Stimulated activated CD8-positive, alpha-beta memory T cell treated with anti-CD3 and anti-CD28 coated beads, Interleukin-12 subunit alpha, Interleukin-12 subunit beta, amount 100 ng/mL, for 4 hours (primary cell): Measurements from ENCODE around the gene PPIF.

Experiments
- DNase-seq: peaks from one replicate; pipeline ENCODE4 v3.0.0-alpha.2; 2020; ENCODE audit warnings: low read depth

The PPIF gene

DNA sequence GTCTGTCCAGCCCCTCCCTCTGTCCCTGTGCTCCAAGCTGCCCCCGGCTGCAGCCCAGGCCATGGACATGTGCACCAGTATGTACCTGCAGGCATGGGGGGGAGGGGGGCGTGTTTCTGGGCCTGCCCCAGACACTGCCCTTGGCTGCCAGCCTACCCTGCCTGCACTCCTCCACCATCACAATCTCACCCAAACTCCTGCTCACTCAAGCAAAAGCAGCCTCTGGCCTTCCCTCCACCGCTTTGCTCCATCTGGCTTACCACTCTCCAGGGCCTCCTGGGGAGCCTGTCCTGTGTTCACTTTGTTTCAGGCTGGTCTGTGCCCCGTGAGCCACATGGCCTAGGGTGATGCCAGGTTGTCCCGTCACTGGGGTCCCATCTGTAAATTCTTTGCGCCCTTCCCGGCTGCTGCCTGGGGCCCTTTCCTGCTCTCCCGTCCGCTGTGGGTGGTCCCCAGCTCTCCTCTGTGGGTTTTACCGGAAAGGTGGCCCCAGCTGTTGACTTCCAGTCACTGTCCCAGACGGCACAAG lies 33.3 kb upstream of the PPIF start:
- DNase-seq: no peak

- DNase-seq: no peak
Measured at GRCh38 chr10:79314761-79315601, 32.3 kb upstream of the PPIF start.

DNA sequence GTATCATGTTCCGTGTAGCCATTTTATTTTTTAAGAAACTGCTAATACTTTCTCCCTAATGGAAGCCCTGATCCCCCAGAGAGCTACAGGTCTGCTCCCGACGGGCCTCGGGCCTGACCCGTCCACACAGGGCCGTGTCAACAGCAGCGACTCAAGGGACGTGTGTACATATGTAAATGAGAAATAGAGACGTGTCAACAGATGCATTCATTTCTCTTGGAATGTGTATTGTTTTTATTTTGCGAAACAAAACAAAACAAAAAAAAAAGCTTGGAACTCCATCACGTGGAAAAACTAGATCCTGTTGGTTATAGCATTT lies 31.7 kb upstream of the PPIF start:
- no peak for DNase-seq

- no peak for DNase-seq
Measured at GRCh38 chr10:79316671-79317431, 30.4 kb upstream of the PPIF start.

- DNase-seq: no peak
Measured at GRCh38 chr10:79318369-79318768, 28.9 kb upstream of the PPIF start.

- DNase-seq: no peak
Measured at GRCh38 chr10:79319115-79319771, 28.0 kb upstream of the PPIF start.

DNA sequence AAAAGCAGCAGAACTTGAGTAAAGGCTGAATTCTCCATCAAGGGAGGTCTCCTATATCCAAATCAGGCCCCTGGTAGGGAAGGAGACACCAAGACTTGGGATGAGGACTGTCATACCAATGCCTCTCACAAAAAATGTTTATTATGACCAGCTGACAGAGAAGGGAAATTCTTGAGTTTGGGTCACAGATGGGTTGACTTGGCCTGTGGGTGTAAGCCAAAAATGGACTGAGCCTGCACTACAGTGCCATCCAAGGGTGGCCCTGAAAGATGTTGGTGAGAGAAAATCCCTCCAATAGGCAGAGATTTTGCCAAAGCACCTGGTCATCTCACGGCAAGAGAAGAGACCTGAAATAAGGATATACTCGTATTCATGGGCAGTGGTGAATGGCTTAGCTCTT lies 27.0 kb upstream of the PPIF start:
- no peak for DNase-seq

DNA sequence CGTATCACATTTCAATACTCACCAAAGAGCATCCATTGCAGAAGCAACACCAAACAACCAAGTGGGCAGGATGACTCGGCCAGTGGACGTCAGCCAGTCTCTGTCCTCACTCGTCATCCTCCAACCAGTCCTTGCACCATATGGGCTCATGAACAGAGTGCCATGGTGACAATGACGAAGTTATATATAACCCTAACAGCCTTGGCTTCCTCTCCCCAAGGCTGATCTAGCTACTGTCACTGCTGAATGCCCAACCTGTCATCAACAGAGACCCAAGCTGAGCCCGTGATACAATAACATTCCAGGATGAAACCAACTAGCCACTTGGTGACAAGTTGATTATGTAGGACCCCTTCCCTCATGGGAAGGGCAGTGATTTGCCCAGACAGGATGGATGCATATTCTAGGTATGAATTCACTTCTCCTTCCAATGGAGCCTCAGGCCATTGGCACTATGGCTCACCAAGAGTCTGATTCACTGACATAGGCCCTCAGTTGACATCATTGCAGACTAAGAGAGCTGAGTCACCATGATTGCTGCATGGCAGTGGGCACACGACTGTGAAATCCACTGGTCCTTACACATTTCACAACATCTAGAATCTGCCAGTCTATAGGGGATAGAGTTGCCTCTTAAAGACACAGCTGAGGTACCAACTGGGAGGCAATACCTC lies 26.3 kb upstream of the PPIF start:
- DNase-seq: no peak

DNA sequence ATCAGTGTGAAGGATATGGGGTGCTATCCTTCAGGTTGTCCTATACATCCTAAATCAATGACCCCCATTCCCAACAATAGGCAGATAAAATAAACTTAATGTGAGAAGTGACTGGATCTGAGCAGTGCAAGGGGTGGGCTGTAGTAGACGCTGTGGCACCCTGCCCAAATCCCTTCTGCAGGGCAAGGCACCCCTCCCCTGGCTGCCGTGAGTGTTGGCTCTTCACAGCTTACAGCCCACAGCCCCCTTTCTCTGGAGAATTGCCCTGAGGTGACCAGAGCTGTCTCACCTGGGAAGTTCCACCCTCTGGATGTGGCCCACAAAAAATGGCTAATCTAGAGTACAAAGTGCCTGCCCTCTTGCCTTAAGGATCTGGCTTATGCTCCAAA lies 25.8 kb upstream of the PPIF start:
- no peak for DNase-seq

DNA sequence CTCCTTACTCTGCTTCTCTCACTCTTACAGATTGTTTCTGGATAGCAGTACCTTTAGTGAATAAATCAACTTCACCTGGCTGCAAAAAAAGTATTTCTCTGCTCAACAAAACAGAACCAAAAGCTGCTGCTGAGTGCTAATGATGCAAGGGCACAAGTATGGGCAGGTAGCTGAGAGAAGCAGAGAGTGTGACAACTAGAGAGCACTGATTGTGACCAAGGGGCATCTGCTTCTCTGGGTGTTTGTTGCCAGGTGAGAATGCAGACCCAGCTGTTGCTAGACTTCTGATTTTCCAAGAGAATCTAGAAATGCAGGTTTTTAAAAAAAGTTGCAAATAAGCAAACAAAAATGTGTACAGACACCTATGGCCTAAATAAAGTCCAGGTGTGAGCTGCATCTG lies 25.3 kb upstream of the PPIF start:
- no peak for DNase-seq

- DNase-seq: peak; percentile 58
Measured at GRCh38 chr10:79322616-79323543, 24.4 kb upstream of the PPIF start.

DNA sequence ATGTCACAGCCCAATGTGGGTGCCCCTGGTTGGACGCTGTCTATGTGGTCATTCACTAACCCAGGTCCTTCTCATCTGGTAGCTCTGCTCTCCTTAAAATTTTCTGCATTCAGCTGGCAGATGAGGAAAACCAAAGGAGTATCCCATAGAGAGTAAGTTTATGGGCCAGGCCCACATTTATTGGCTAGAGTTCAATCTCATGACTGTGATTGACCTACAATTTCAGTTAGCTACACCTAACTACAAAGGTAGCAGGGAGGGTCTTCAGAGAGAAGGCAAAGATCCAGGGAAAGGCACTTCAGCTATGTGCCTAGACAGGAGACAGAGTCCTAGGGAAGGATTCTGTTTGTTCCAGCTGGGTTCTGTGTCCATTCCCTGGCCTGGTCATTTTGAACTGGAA lies 23.7 kb upstream of the PPIF start:
- DNase-seq: no peak

DNA sequence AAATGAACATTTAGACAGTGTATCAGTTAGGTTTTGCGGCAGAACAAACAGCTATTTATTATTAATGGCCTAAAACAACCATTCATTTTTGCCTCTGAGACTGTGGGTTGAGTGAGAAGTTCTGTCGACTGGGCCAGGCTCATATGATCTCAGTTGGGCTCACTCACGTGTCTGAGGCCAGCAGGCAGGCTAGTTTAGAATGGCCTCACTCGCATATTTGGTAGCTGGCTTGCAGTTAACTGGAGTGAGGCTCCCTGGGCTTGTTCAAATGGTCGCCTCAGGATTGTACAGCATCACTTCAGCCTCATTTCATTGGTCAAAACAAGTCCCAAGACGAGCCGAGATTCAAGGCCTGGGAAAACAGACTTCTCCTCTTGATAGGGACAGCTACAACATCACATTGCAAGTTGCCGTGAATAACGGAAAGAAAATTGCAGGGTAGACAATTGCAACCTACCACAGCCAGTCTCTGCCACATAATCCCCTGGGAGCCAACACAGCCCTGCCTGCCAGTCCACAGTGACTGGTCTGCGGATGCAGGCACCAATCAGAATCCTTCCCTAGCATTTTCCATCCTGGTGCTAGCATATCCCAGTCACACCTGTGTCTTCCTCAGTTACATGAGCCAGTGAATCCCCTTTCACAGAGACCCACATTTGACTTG lies 23.1 kb upstream of the PPIF start:
- no peak for DNase-seq

GRCh38 chr10:79326361-79327089 lies 20.7 kb upstream of the PPIF start:
- no peak for DNase-seq

- DNase-seq: no peak
Measured at GRCh38 chr10:79327090-79327457, 20.2 kb upstream of the PPIF start.

DNA sequence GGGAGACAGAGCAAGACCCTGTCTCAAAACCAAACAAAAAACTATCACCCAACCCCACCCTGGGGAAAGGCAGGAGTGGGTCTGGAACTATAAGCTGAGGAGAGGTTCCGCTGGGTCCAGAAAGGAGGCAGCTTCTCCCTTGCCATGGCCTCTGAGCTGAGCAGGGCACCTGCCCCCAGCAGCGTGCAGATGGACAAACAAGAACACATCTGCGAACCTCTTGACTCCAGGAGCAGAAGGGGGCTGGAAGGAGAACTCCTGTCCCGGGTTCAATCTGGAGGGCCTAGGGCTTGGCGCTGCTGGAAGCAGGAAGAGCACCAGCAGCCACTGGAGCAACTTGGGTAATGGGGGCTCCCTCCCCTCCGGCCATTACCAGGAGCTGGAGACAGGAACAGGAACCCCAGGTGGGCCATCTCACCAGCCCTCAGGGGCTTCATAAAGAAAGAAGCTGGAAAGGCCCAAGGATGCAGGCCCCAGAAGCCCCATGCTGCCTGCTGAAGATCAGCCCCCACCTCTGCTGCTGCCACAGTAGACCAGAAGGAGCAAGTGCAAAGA lies 19.0 kb upstream of the PPIF start:
- DNase-seq: no peak

DNA sequence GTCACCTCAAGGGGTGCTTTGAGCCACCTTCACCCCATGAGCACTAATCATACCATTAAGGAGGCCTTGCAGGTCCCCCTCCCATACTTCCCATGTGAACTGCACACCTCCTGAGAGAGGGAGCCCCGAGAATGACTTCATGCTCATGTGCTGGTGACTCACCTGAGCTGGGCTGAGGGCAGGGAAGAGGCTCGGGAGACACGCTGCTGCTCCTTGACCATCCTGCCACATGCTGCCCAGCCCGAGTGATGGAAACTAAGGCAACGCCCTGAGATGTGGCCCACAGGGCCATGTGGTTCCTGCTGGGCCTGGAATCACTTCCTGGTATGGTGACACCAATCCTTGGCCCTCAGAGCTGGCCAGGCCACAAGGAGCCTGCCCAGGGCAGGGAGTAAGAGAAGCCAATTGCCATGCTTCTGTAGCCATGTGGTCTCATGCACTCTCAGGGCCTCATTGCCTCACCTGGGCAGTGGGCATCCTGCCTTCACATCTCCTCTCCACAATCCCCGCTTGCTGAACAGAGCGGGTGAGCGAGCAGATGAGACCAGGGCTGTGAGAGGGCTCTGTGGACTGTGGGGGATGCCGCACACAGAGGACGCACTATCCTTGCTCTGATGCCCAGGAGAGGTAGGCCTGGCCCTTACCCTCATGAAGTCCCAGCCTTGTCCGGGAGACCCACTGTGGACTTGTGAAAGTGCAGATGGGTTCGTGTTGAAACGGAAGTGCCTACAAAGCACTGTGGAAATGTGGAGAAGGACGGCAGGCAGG lies 18.3 kb upstream of the PPIF start:
- DNase-seq: no peak

DNA sequence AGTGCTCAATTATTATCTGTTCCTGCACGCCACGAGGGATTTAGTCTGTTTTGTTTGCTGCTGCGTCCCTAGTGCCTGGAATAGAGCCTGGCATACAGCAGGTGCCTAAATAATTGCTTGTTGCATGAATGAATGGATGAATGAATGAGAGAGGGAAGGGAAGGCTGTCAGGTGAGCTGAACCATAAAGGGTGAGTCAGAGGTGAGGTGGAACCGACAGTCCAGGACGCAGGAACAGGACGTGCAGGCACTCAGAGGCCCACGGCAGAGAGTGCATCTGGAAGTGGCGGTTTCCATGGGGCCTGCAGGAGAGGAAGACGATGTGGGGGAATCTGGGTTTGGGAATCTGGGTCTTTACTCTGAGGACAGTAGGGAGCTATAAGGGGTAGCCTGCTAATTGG lies 17.7 kb upstream of the PPIF start:
- DNase-seq: no peak

DNA sequence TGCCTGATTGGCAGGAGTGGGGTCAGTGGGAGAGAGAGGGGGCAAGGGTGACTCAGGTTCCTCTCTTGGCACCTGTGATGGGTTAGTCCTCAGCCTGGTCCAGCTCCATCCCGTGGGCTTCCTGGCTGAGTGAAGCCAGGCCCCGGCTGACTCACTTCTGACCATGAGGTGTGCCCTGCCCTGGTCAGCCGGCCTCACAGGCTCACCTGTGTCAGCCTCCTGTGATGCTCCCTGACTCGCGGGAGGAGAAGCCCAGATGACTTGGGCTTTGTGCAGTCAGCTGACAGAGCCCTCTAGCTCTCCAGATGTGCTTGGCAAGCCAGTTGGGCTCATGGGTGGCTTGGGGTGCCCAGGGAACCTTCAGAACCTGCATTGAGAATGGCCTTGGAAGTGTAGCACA lies 16.0 kb upstream of the PPIF start:
- no peak for DNase-seq
